NCI-H2227 (cell line): ENCODE data around the gene CYP2A13.
"Not testable (repeated sequence)": the region's sequence is repeated elsewhere in the genome, so short reads cannot be mapped to it uniquely, and the experiment has no call there.

ENCODE experiments used
- DNase-seq: peaks from one replicate; lab custom pipeline; 2025; ENCODE audit not compliant: unreplicated experiment; lab: John Stamatoyannopoulos, UW

Gene CYP2A13

GRCh38 chr19:41120929-41121911 is 33.0 kb downstream of the CYP2A13 start:
- DNase-seq, result not testable (repeated sequence)

- DNase-seq, result not testable (repeated sequence)
These were observed 34.6 kb downstream of the CYP2A13 start for GRCh38 chr19:41122846-41123245.

DNA sequence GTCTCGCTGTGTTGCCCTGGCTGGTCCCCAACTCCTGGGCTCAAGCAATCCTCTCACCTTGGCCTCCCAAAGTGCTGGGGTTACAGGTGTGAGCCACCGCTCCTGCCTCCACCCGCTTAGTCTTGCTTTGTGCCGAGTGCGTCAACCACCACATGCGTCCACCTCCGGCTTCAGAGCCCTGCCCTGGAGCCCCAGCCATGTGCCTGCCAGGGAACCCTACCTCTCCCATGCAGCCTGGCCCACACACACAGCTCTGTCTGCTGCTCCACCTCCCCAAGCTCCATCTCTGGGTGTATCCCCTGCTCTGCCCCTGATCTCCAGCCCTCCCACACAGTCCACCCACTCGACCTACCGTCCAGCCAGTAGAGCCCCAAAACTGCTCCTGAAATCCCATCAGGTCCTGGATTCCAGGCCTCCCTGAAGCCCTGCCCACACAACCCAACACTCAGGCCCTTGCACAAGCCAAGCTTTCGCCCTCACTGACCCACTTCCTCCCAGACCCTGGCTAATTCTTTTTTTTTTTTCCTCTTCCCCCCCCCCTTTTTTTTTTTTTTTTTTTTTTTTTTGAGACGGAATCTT is 35.6 kb downstream of the CYP2A13 start:
- DNase-seq, result no peak

- DNase-seq, result peak; percentile 39
These were observed 38.5 kb downstream of the CYP2A13 start for GRCh38 chr19:41126765-41127203.

GRCh38 chr19:41127362-41127761 is 39.1 kb downstream of the CYP2A13 start:
- not testable (repeated sequence) for DNase-seq

DNA sequence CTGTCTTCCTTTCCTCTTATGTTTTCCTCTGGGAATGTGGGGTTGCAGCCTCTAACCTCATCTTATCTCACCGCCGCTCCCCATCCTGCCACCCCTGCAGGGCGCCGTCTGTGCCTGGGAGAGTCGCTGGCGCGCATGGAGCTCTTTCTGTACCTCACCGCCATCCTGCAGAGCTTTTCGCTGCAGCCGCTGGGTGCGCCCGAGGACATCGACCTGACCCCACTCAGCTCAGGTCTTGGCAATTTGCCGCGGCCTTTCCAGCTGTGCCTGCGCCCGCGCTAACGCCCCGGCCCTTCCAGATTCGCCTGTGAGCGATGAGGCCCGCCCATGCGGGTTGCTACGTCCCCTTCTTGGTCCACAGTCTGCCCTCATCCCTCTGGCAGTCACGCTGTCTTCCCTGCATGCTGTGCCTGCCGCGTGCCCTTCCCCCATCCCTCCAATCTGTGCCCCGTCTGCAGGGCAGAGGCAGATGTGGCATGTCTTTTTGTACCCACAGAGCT is 39.6 kb downstream of the CYP2A13 start:
- peak; percentile 96 for DNase-seq

GRCh38 chr19:41128692-41129091 is 40.4 kb downstream of the CYP2A13 start:
- no peak for DNase-seq

DNA sequence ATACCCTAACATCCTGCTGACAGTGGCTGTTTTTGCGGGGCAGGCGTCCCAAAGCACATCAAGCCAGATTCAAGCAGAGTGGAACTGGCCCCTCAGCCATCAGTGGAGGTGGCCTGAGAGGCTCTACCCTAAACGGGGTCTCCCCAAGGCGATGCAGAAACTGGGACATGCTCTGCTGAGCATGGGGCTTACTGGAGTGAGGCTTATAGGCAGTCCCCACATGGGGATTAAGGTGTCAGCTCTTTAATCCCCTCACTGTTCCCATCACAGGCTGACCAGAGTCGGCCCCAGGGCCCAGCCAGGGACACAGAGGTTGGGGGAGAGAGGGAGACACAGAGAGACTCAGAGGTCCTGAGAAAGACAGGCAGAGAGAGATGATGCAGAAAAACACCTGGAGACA is 42.9 kb downstream of the CYP2A13 start:
- DNase-seq, result no peak

- DNase-seq, result no peak
These were observed 45.0 kb downstream of the CYP2A13 start for GRCh38 chr19:41133260-41133659.

- DNase-seq, result no peak
These were observed 46.4 kb downstream of the CYP2A13 start for GRCh38 chr19:41134616-41135015.

DNA sequence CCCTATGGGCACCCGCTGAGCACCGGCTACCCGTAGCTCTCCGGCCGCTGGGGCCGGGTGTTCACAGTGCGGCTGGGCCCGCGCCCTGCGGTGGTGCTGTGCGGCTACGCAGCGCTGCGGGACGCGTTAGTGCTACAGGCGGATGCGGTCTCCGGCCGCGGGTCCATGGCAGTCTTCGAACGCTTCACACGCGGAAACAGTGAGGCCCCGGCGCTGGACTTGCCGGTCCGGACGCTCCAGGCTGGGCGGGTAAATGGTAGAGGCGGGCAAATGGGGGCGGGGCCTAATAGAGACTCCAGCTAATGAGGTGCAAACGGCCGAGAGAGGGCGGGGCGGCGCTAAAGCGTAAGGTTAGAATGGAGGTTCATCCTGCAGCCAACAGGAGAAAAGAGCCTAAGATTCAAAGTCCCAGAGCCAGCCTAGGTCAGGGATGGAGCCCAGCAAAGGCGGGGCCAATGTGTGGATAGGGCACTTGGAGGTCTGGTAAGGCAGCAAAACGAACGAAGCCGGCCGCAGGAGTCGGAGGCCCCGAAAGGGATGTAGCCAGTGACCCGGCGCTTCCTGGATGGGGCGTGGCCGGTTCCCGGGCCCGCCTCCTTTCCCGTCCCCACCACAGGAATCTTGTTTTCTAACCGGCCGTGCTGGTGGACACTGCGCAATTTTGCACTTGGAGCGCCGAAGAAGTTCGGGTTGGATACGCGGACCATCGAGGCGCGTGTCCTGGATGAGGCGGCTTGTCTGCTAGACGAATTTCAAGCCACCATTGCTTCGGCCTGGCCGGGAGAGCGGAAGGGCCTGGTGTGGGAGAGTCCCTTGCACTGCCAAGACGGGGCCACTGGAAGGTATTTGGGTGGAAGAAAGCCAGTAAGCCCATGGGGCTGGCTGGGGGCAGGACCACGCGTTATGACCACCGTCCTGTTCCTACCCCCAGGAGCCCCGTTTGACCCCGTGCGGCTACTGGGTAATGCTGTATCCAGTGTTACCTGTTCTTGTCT is 47.4 kb downstream of the CYP2A13 start:
- DNase-seq, result not testable (repeated sequence)

- no peak for DNase-seq
These were observed 48.6 kb downstream of the CYP2A13 start for GRCh38 chr19:41136636-41137455.

DNA sequence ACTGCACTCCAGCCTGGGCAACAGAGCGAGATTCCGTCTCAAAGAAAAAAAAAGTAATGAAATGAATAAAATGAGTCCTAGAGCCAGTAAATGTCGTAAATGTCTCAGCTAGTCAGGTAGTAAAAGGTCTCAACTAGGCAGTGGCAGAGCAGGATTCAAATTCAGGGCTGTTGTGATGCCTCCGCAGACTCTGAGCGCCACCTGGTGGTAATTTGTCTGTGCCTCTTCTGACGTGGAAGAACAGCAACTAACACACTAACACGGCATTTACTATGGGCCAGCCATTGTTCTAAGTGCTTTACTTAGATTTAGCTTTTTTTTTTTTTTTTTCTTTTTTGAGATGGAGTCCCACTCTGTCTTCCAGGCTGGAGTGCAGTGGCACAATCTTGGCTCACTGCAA is 56.2 kb downstream of the CYP2A13 start:
- DNase-seq, result peak; percentile 85
